ENCODE data around the gene FNDC10. TPM values are rescaled to one million over a fixed set of nuclear protein-coding genes. Genes with fewer than 3 reads are reported as not detected.

Gene FNDC10
- total RNA-seq, 4 donors from 2014 or later, result 10.5 to 18.9 (median 13.3) TPM

DNA sequence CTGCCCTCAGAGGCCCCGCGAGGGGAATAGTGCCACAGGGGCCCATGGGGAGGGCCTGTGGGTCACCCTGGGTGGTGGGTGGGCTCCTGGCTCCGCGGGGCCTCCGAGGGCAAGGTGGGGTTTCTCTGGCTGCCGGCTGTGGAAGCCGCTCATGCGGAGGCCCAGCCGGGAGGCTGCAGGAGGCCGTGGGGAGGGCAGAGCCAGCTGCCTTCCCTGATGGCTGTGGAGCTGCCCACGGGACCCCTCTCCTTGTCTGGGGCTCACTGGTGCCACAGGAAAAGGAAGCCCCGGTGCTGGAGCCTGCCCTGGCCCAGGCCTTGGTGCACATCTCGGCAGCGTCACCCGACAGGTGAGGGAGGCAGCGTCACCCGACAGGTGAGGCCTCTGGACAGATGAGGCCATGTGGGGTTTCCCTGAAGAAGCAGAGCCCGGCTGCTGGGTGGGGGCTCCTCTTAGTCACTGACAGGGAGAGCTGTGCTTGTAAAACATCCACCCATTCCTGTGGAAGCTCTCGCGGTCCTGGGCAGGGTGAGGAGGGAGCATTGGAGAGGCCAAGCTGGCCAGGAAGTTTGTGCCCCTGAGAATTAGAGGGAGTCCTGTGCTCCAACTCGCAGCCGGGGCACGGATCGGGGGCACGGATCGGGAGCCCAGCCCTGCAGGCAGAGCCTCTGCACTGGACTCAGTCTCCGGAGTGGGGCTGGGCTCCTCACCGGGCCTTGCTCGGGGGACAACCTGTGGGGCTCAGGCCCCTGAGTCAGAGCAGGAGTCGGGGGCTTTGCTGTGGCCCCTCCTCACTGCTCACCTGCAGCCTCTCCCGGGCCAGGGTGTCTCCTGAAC lies 21.5 kb upstream of the FNDC10 start:
- WGBS, 2 donors, result 86 to 88% methylated on average over 13 to 24 of the region's 31 CpGs
- H3K4me3 ChIP-seq (ENCODE audit: low read depth, poor library complexity, severe bottlenecking), result no peak overlapping the region
- no peak for DNase-seq (ENCODE audit: low spot score in 2 of 2)
- intact Hi-C loops (cut with DNase I; ENCODE audit: low total_unique reads), result no loop called here
- TF ChIP-seq, protein P1, sequence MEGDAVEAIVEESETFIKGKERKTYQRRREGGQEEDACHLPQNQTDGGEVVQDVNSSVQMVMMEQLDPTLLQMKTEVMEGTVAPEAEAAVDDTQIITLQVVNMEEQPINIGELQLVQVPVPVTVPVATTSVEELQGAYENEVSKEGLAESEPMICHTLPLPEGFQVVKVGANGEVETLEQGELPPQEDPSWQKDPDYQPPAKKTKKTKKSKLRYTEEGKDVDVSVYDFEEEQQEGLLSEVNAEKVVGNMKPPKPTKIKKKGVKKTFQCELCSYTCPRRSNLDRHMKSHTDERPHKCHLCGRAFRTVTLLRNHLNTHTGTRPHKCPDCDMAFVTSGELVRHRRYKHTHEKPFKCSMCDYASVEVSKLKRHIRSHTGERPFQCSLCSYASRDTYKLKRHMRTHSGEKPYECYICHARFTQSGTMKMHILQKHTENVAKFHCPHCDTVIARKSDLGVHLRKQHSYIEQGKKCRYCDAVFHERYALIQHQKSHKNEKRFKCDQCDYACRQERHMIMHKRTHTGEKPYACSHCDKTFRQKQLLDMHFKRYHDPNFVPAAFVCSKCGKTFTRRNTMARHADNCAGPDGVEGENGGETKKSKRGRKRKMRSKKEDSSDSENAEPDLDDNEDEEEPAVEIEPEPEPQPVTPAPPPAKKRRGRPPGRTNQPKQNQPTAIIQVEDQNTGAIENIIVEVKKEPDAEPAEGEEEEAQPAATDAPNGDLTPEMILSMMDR (IDR thresholded peaks at IDR 0.05), result no peak
- TF ChIP-seq POLR2A (IDR thresholded peaks at IDR 0.05), result no peak

DNA sequence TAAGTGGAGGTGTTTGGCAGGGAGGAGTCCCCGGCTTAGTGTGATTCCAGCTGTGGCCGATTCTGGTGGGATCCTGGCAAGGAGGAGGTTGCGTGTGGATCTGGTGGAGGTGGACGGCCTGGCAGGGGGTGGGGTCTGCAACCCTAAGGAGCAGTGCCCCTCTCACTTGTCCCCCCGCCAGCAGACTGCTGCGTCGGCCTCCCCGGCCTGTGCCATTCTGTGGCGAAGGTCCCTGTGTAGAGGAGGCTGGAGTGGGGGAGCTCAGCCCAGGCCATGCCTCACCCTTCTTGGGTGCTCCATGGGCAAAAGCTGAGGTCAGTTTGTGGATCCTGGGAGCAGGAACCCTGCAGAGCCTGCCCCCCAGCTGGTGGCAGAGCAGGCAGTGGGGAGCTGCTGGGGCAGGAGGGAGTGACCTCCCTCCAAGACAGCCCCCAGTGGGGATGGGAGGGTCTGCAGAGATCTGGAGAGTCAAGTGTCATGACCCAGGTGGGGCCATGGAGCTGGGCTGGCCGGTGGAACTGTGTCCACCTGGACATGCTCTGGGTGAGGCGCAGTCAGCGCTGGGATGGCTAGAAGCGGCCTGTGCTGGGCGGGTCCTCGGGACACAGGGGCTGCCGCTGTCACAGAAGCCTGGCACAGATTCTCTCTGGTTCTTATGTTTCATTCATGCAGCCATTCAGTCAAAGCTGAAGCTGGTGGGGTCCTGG lies 20.7 kb upstream of the FNDC10 start:
- 84 to 86% methylated on average over 12 to 16 of the region's 16 CpGs for WGBS, 2 donors
- no peak overlapping the region for H3K4me3 ChIP-seq (ENCODE audit: low read depth, poor library complexity, severe bottlenecking)
- intact Hi-C loops (cut with DNase I; ENCODE audit: low total_unique reads), result no loop called here
- TF ChIP-seq POLR2A (IDR thresholded peaks at IDR 0.05), result no peak
- TF ChIP-seq, protein P1 (IDR thresholded peaks at IDR 0.05), result no peak
- no peak for DNase-seq (ENCODE audit: low spot score in 2 of 2)

DNA sequence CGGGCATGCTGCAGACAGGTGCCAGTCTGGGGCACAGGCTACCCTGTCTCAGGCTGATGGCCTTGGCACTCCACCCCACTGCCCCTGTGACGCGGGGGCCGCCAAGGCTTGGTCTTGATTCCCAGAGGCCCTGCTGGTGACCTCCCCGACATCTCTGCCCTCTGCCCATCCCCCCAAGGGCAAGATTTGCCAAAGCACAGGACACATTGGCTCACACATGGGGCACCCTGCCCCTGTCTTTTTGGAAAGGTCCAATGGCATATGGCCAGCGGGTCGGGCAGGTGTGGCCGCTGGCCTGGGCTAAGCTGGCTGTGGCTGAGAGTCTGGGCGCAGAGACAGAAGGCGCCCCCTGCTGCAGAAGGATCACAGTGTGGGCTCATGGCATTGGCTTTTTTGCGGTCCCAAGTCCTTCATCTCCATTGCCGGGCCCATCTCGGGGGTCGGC lies 20.0 kb upstream of the FNDC10 start:
- WGBS, 2 donors, result 82 to 95% methylated on average over 8 to 14 of the region's 14 CpGs
- no peak for DNase-seq (ENCODE audit: low spot score in 2 of 2)
- no peak for TF ChIP-seq POLR2A (IDR thresholded peaks at IDR 0.05)
- TF ChIP-seq, protein P1 (IDR thresholded peaks at IDR 0.05), result no peak
- H3K4me3 ChIP-seq (ENCODE audit: low read depth, poor library complexity, severe bottlenecking), result no peak overlapping the region
- intact Hi-C loops (cut with DNase I; ENCODE audit: low total_unique reads), result no loop called here

DNA sequence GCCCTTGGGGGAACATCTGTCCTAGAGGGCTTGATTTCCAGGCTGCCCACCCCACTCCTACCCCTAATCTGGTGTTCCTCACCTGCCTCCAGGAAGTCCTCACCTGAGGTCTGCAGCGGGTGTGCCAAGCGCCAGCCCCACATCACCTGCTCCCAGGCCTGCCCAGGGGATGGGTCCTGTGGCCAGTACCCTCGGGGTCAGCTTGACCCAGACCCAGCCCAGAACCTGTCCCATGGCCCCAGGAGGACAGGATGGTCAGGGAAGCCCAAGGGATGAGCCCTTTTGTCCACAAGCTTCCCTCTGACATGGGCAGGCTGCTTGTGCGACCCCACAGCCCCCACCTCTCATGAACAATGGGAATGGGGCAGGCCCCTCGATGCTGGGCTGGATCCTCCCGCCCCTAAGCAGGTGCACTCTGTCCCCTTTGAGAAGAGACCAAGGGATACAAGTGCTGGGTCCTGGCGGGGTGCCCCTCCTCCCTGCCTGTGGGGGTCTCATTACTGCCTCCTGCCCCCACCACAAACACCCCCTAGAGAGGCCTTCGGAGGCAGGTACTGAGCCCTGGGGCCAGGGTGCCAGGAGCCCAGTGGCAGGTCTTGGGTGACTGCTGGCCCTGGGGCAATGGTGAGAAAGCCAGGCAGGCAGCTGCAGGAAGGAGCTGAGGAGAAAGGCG lies 18.6 kb upstream of the FNDC10 start:
- WGBS, 2 donors, result 93 to 97% methylated on average over 7 of the region's 9 CpGs
- DNase-seq (ENCODE audit: low spot score in 2 of 2), result no peak
- no peak overlapping the region for H3K4me3 ChIP-seq (ENCODE audit: low read depth, poor library complexity, severe bottlenecking)
- intact Hi-C loops (cut with DNase I; ENCODE audit: low total_unique reads), result no loop called here
- no peak for TF ChIP-seq POLR2A (IDR thresholded peaks at IDR 0.05)
- TF ChIP-seq, protein P1 (IDR thresholded peaks at IDR 0.05), result no peak

DNA sequence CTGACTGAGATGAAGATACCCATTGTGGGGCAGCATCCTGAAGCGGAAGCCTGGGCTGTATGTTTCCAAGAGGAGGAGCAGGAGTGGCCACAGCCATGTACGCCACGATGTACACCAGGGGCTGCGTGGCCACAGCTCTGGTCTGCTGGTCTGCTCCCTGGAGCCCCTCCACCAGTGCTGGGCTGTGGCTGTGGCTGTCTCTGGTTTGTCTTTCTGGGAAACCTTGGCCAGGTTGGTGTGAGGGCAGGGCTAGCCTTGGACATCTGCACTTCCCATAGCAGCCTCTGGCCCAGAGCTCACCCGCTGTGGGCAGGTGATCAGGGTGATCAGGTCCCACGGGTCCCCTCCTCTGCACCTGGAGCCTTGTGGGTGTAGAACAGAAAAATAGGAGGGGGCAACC lies 18.0 kb upstream of the FNDC10 start:
- DNase-seq (ENCODE audit: low spot score in 2 of 2), result no peak
- no peak for TF ChIP-seq POLR2A (IDR thresholded peaks at IDR 0.05)
- TF ChIP-seq, protein P1 (IDR thresholded peaks at IDR 0.05), result no peak
- no peak overlapping the region for H3K4me3 ChIP-seq (ENCODE audit: low read depth, poor library complexity, severe bottlenecking)
- intact Hi-C loops (cut with DNase I; ENCODE audit: low total_unique reads), result no loop called here
- 85 to 91% methylated on average over 5 to 6 of the region's 6 CpGs for WGBS, 2 donors
